ENCODE results near the gene NUDT8.

Gene NUDT8

GRCh38 chr11:67644472-67645418 is 15.0 kb upstream of the NUDT8 start:
- TF ChIP-seq, protein P1, sequence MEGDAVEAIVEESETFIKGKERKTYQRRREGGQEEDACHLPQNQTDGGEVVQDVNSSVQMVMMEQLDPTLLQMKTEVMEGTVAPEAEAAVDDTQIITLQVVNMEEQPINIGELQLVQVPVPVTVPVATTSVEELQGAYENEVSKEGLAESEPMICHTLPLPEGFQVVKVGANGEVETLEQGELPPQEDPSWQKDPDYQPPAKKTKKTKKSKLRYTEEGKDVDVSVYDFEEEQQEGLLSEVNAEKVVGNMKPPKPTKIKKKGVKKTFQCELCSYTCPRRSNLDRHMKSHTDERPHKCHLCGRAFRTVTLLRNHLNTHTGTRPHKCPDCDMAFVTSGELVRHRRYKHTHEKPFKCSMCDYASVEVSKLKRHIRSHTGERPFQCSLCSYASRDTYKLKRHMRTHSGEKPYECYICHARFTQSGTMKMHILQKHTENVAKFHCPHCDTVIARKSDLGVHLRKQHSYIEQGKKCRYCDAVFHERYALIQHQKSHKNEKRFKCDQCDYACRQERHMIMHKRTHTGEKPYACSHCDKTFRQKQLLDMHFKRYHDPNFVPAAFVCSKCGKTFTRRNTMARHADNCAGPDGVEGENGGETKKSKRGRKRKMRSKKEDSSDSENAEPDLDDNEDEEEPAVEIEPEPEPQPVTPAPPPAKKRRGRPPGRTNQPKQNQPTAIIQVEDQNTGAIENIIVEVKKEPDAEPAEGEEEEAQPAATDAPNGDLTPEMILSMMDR (conservative IDR thresholded peaks at IDR 0.05; ENCODE audit: low read length) = no peak

DNA sequence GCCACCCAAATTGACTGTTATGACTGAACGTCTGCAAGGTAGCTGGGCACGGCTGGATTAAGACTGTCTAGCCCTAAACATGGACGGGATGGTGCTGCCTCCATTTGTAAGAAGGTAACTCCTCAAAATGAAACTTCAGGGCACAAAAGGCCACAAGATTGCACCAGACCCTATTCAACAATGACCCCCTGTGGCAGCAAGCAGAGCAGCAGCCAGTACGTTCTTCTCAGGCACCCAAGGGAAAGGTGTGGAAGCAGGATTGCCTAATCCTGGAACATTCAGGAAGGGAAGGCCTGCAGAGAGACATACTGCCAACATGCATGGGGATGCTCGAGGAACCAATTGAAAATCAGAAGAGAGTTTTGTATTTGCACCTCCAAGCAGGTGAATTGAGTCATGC is 14.3 kb upstream of the NUDT8 start:
- no peak for DNase-seq (ENCODE audit: low read depth)
- H3K4me3 ChIP-seq (ENCODE audit: low read length) = no peak overlapping the region
- TF ChIP-seq, protein P1 (conservative IDR thresholded peaks at IDR 0.05; ENCODE audit: low read length) = peak; percentile 19

More at GRCh38 chr11:67644472-67645418, 15.0 kb upstream of the NUDT8 start:
- H3K4me3 ChIP-seq (ENCODE audit: low read length) = no peak overlapping the region
- DNase-seq (ENCODE audit: low read depth) = no peak

- TF ChIP-seq, protein P1 (conservative IDR thresholded peaks at IDR 0.05; ENCODE audit: low read length) = no peak
- no peak for DNase-seq (ENCODE audit: low read depth)
- H3K4me3 ChIP-seq (ENCODE audit: low read length) = no peak overlapping the region
Observed at GRCh38 chr11:67642173-67643120, 12.7 kb upstream of the NUDT8 start.

GRCh38 chr11:67641338-67642172 is 11.8 kb upstream of the NUDT8 start:
- TF ChIP-seq, protein P1 (conservative IDR thresholded peaks at IDR 0.05; ENCODE audit: low read length) = no peak
- DNase-seq (ENCODE audit: low read depth) = no peak
- H3K4me3 ChIP-seq (ENCODE audit: low read length) = no peak overlapping the region

GRCh38 chr11:67640758-67641337 is 11.1 kb upstream of the NUDT8 start:
- TF ChIP-seq, protein P1 (conservative IDR thresholded peaks at IDR 0.05; ENCODE audit: low read length) = no peak
- H3K4me3 ChIP-seq (ENCODE audit: low read length) = no peak overlapping the region
- DNase-seq (ENCODE audit: low read depth) = no peak
